Ramos (cell line): Measurements from ENCODE around the gene SLC50A1.

Experiments used
- in situ Hi-C: fragments of 300-500 bp; cut with MboI; formaldehyde crosslinking; loops from one replicate; pipeline ENCODE4 v1.14.3; 2022; ENCODE audit warnings: low sequenced_read_pairs; ENCODE audit not compliant: unreplicated experiment

Gene SLC50A1

GRCh38 chr1:155179112-155180031 is 43.7 kb downstream of the SLC50A1 start:
- in situ Hi-C loops: no loop called here

- in situ Hi-C loops: no loop called here
These were observed 45.9 kb downstream of the SLC50A1 start for GRCh38 chr1:155181371-155182051.

- in situ Hi-C loops: no loop called here
These were observed 46.4 kb downstream of the SLC50A1 start for GRCh38 chr1:155182052-155182550.

GRCh38 chr1:155183775-155184221 is 48.1 kb downstream of the SLC50A1 start:
- in situ Hi-C loops: no loop called here

- in situ Hi-C loops: no loop called here
These were observed 48.7 kb downstream of the SLC50A1 start for GRCh38 chr1:155184351-155184811.

GRCh38 chr1:155184835-155185782 is 49.5 kb downstream of the SLC50A1 start:
- in situ Hi-C loops: no loop called here

- in situ Hi-C loops: no loop called here
These were observed 50.1 kb downstream of the SLC50A1 start for GRCh38 chr1:155185783-155186066.

GRCh38 chr1:155186067-155186793 is 50.6 kb downstream of the SLC50A1 start:
- in situ Hi-C loops: no loop called here

- in situ Hi-C loops: no loop called here
These were observed 51.3 kb downstream of the SLC50A1 start for GRCh38 chr1:155186794-155187455.

- in situ Hi-C loops: no loop called here
These were observed 51.8 kb downstream of the SLC50A1 start for GRCh38 chr1:155187456-155187891.

- in situ Hi-C loops: no loop called here
These were observed 52.6 kb downstream of the SLC50A1 start for GRCh38 chr1:155188268-155188667.
